Psoas muscle (tissue), 8 donors: ENCODE data around the gene CST11. TPM values are rescaled to one million over a fixed set of nuclear protein-coding genes. Genes with fewer than 3 reads are reported as not detected.

Source experiments
- ATAC-seq, 4 donors: fragments of 200-7000 bp; cut with Tn5 transposase; one replicate each; pipeline ENCODE4 v1.9.1; 2020; ENCODE audit warnings: moderate library complexity in 3 of 4, mild to moderate bottlenecking in 2 of 4
- DNase-seq, 2 donors: peaks; one replicate each; pipeline ENCODE4 v3.0.0-alpha.2; 2020
- H3K27ac ChIP-seq: fragments of 200-600 bp; one replicate; pipeline ENCODE4 v1.8.0; 2022
- H3K27me3 ChIP-seq, 3 donors: fragments of 200-600 bp in 1 of 3; one replicate each; pipeline versions ENCODE4 v1.6.1 to v1.8.0; 2013 to 2022; ENCODE audit warnings: low read length in 2 of 3, mild to moderate bottlenecking in 2 of 3, moderate library complexity in 1 of 3; ENCODE audit not compliant: insufficient read depth in 3 of 3
- H3K36me3 ChIP-seq, 2 donors: fragments of 200-600 bp in 1 of 2; one replicate each; pipeline versions ENCODE4 v1.6.1 to v1.8.0; 2013 to 2022; ENCODE audit warnings: low read depth in 1 of 2, mild to moderate bottlenecking in 1 of 2, moderate library complexity in 1 of 2; ENCODE audit not compliant: insufficient read depth in 1 of 2
- H3K4me1 ChIP-seq: fragments of 200-600 bp; one replicate; pipeline ENCODE4 v1.8.0; 2022
- H3K4me3 ChIP-seq: fragments of 200-600 bp; one replicate; pipeline ENCODE4 v1.8.0; 2022; ENCODE audit warnings: mild to moderate bottlenecking
- H3K9me3 ChIP-seq: fragments of 200-600 bp; one replicate; pipeline ENCODE4 v1.8.0; 2022
- CTCF ChIP-seq: fragments of 200-600 bp; IDR thresholded peaks from one replicate; pipeline ENCODE4 v1.8.0; 2022; ENCODE audit warnings: antibody characterized with exemption
- WGBS, 3 donors: extraction: QIAGEN DNeasy Blood & Tissue Kit; methylation state at CpG; one replicate each; pipeline versions ENCODE4 v1.1.6 to v1.1.7; 2013; 5-methylcytosine and 5-hydroxymethylcytosine counted together
- intact Hi-C, 2 donors: fragments of 100-400 bp; cut with DNase I; formaldehyde crosslinking; loops; one replicate each; pipeline versions ENCODE4 v1.11.0 to v1.14.2; 2022
- polyA plus RNA-seq, 3 donors: library from polyadenylated mRNA; stranded (reverse); fragments of 200-250 nt; gene quantifications; one replicate each; pipeline ENCODE4 v1.2.3, GENCODE V29; 2013
- total RNA-seq, 4 donors: library from RNA; stranded (reverse); fragmentation: NEBNext Ultra II Directional in 2 of 4; extraction: Animal tissue kit (Norgen Biotek cat#: 25700) in 2 of 4; gene quantifications; one replicate each; pipeline versions ENCODE4 v1.2.1 to v1.2.4, GENCODE V29; 2021 to 2023
- donor health status: healthy with polysubstance abuse.
- donor health status: DM: no; HTN: no; CAD: no; lungs with moderate emphysema.
- donor health status: Bipolar disorder and iron deficiency.
- donor health status: healthy.
- donor health status: DM: yes; HTN: yes; CAD: no.
- donor health status: DM: no; HTN: no; CAD: no.
- donor health status: DM: no; HTN: no; CAD: no.
- donor health status: DM: yes; HTN: yes; CAD: no.

Gene CST11
- total and polyA plus RNA-seq, 7 donors, result not detected

GRCh38 chr20:23456873-23457272 lies 4.2 kb upstream of the CST11 start:
- no peak for TF ChIP-seq CTCF
- H3K27me3 ChIP-seq, result peaks cover 0 to 7% (median 0%) of the 10 kb centered on the region in 3 donors
- H3K9me3 ChIP-seq, result no peaks in the 10 kb centered on the region
- no peaks in the 10 kb centered on the region for H3K4me1 ChIP-seq
- 88 to 93% (median 89%) methylated on average over 7 of the region's 7 CpGs for WGBS, 3 donors
- no peak overlapping the region for H3K4me3 ChIP-seq
- DNase-seq (no peak), ATAC-seq (no peak)
- no peak overlapping the region for H3K27ac ChIP-seq
- intact Hi-C loops, result no loop called here
- no peaks in the 10 kb centered on the region for H3K36me3 ChIP-seq

- H3K27me3 ChIP-seq, result peaks cover 0 to 7% (median 0%) of the 10 kb centered on the region in 3 donors
- WGBS, 3 donors, result 27 to 33% (median 31%) methylated on average over 3 of the region's 3 CpGs
- H3K9me3 ChIP-seq, result no peaks in the 10 kb centered on the region
- H3K36me3 ChIP-seq, result no peaks in the 10 kb centered on the region
- no peak overlapping the region for H3K27ac ChIP-seq
- DNase-seq (no peak), ATAC-seq (no peak)
- H3K4me1 ChIP-seq, result no peaks in the 10 kb centered on the region
- intact Hi-C loops, result no loop called here
- no peak for TF ChIP-seq CTCF
- H3K4me3 ChIP-seq, result no peak overlapping the region
These were observed 3.7 kb upstream of the CST11 start for GRCh38 chr20:23456409-23456808.

GRCh38 chr20:23455639-23456038 lies 3.0 kb upstream of the CST11 start:
- ATAC-seq, result no peak
- Histone ChIP-seq H3K27me3 (peaks cover 0 to 7% (median 0%) of the 10 kb centered on the region in 3 donors), H3K27ac (no peak overlapping the region), H3K36me3 (no peaks in the 10 kb centered on the region), H3K4me3 (no peak overlapping the region), H3K9me3 (no peaks in the 10 kb centered on the region), H3K4me1 (no peaks in the 10 kb centered on the region)
- no peak for DNase-seq
- WGBS, 3 donors, result 88 to 89% (median 89%) methylated on average over 7 of the region's 7 CpGs
- intact Hi-C loops, result no loop called here
- no peak for TF ChIP-seq CTCF

GRCh38 chr20:23454816-23455215 lies 2.1 kb upstream of the CST11 start:
- intact Hi-C loops, result no loop called here
- Histone ChIP-seq H3K27me3 (peaks cover 0 to 7% (median 0%) of the 10 kb centered on the region in 3 donors), H3K4me1 (no peaks in the 10 kb centered on the region), H3K27ac (no peak overlapping the region), H3K9me3 (no peaks in the 10 kb centered on the region), H3K36me3 (no peaks in the 10 kb centered on the region), H3K4me3 (no peak overlapping the region)
- WGBS, 3 donors, result 93 to 100% (median 95%) methylated on average over 1 of the region's 1 CpG
- DNase-seq (no peak), ATAC-seq (no peak)
- no peak for TF ChIP-seq CTCF
